ENCODE data around the gene NLGN1. TPM values are rescaled to one million over a fixed set of nuclear protein-coding genes. Genes with fewer than 3 reads are reported as not detected.

Gene NLGN1
- total and polyA plus RNA-seq, 2 of the 8 experiments (the other 6 are each of a cell fraction or from before 2014, with no cell fraction given): 7.8 to 14.8 TPM

GRCh38 chr3:174331095-174331800 is 933.7 kb downstream of the NLGN1 start (continued):
- TF ChIP-seq CHD7 (IDR thresholded peaks at IDR 0.05; ENCODE audit: insufficient replicate concordance, low read length) (no peak), GTF2F1 (IDR thresholded peaks at IDR 0.05; ENCODE audit: borderline replicate concordance, low read depth, low read length) (no peak), YY1 (IDR thresholded peaks at IDR 0.05; ENCODE audit: low read depth, low read length) (no peak), HDAC2 (IDR thresholded peaks at IDR 0.05; ENCODE audit: borderline replicate concordance in 1 of 2, low read depth in 2 of 2, low read length in 2 of 2) (no peak), BACH1 (IDR thresholded peaks at IDR 0.05; ENCODE audit: low read length) (no peak), NANOG (IDR thresholded peaks at IDR 0.05; ENCODE audit: insufficient read depth, low read depth, low read length, poor library complexity, severe bottlenecking) (no peak), JUN (IDR thresholded peaks at IDR 0.05; ENCODE audit: low read depth, low read length) (no peak), KDM1A (IDR thresholded peaks at IDR 0.05; ENCODE audit: borderline replicate concordance, low read length) (no peak), GABPA (IDR thresholded peaks at IDR 0.05; ENCODE audit: borderline replicate concordance, insufficient read depth, low read length) (no peak), CHD1 (IDR thresholded peaks at IDR 0.05; ENCODE audit: low read depth, low read length) (no peak)
